GM19438 (cell line): ENCODE data around the gene SEPTIN7.

Experiments
- ATAC-seq: cut with Tn5 transposase; IDR thresholded peaks from one replicate; pipeline ENCODE4 v1.9.1; 2021; ENCODE audit warnings: low read depth; ENCODE audit not compliant: unreplicated experiment

Gene SEPTIN7

GRCh38 chr7:35826751-35827150, 25.9 kb downstream of the SEPTIN7 start:
- no peak for ATAC-seq

GRCh38 chr7:35828817-35829216, 28.0 kb downstream of the SEPTIN7 start:
- ATAC-seq: no peak

GRCh38 chr7:35831208-35831607, 30.4 kb downstream of the SEPTIN7 start:
- no peak for ATAC-seq

- no peak for ATAC-seq
These were observed 39.3 kb downstream of the SEPTIN7 start for GRCh38 chr7:35839860-35840854.

GRCh38 chr7:35846816-35847412, 46.1 kb downstream of the SEPTIN7 start:
- no peak for ATAC-seq

- ATAC-seq: no peak
These were observed 47.9 kb downstream of the SEPTIN7 start for GRCh38 chr7:35848725-35849124.

- no peak for ATAC-seq
These were observed 48.4 kb downstream of the SEPTIN7 start for GRCh38 chr7:35849158-35849831.

GRCh38 chr7:35849954-35850353, 49.1 kb downstream of the SEPTIN7 start:
- no peak for ATAC-seq
